Endometrium (tissue), 2 donors: ENCODE measurements around the gene GTF2IRD1.
"Not testable (repeated sequence)": the region's sequence is repeated elsewhere in the genome, so short reads cannot be mapped to it uniquely, and the experiment has no call there.

Experiments
- FAIRE-seq: peaks from 2 replicates; lab custom pipeline; 2012; peaks lifted over from hg19 to GRCh38; lab: Jason Lieb, UNC
- donor health status: control.
- donor health status: control.

The GTF2IRD1 gene

GRCh38 chr7:74430409-74430808 is 23.3 kb upstream of the GTF2IRD1 start:
- not testable (repeated sequence) for FAIRE-seq

- no peak for FAIRE-seq
Measured at GRCh38 chr7:74430961-74431466, 22.7 kb upstream of the GTF2IRD1 start.

GRCh38 chr7:74437291-74437571 is 16.5 kb upstream of the GTF2IRD1 start:
- FAIRE-seq = not testable (repeated sequence)

GRCh38 chr7:74438327-74438726 is 15.4 kb upstream of the GTF2IRD1 start:
- FAIRE-seq = no peak

GRCh38 chr7:74439541-74439940 is 14.2 kb upstream of the GTF2IRD1 start:
- no peak for FAIRE-seq

- not testable (repeated sequence) for FAIRE-seq
Measured at GRCh38 chr7:74440143-74440542, 13.6 kb upstream of the GTF2IRD1 start.

- no peak for FAIRE-seq
Measured at GRCh38 chr7:74441801-74442200, 11.9 kb upstream of the GTF2IRD1 start.

GRCh38 chr7:74443543-74444247 is 10.0 kb upstream of the GTF2IRD1 start:
- no peak for FAIRE-seq

GRCh38 chr7:74449144-74449543 is 4.6 kb upstream of the GTF2IRD1 start:
- no peak for FAIRE-seq

GRCh38 chr7:74449809-74450397 is 3.8 kb upstream of the GTF2IRD1 start:
- FAIRE-seq = no peak

- no peak for FAIRE-seq
Measured at GRCh38 chr7:74452748-74453321, 871 bp upstream of the GTF2IRD1 start.

- FAIRE-seq = no peak
Measured at GRCh38 chr7:74454021-74454924, 567 bp downstream of the GTF2IRD1 start.

- FAIRE-seq = no peak
Measured at GRCh38 chr7:74454925-74455288, 1.2 kb downstream of the GTF2IRD1 start.

GRCh38 chr7:74455291-74455804 is 1.6 kb downstream of the GTF2IRD1 start:
- no peak for FAIRE-seq

- FAIRE-seq = no peak
Measured at GRCh38 chr7:74455928-74456327, 2.2 kb downstream of the GTF2IRD1 start.

GRCh38 chr7:74457007-74457406 is 3.3 kb downstream of the GTF2IRD1 start:
- no peak for FAIRE-seq

- no peak for FAIRE-seq
Measured at GRCh38 chr7:74461970-74462706, 8.4 kb downstream of the GTF2IRD1 start.

GRCh38 chr7:74462707-74463100 is 9.0 kb downstream of the GTF2IRD1 start:
- FAIRE-seq = no peak

GRCh38 chr7:74464931-74465886 is 11.5 kb downstream of the GTF2IRD1 start:
- no peak for FAIRE-seq

GRCh38 chr7:74466196-74466813 is 12.6 kb downstream of the GTF2IRD1 start:
- no peak for FAIRE-seq
